ENCODE results near the gene PPP5C. TPM values are rescaled to one million over a fixed set of nuclear protein-coding genes. Genes with fewer than 3 reads are reported as not detected.

Gene PPP5C
- total RNA-seq, 1 experiment from 2014 or later: 102 TPM

DNA sequence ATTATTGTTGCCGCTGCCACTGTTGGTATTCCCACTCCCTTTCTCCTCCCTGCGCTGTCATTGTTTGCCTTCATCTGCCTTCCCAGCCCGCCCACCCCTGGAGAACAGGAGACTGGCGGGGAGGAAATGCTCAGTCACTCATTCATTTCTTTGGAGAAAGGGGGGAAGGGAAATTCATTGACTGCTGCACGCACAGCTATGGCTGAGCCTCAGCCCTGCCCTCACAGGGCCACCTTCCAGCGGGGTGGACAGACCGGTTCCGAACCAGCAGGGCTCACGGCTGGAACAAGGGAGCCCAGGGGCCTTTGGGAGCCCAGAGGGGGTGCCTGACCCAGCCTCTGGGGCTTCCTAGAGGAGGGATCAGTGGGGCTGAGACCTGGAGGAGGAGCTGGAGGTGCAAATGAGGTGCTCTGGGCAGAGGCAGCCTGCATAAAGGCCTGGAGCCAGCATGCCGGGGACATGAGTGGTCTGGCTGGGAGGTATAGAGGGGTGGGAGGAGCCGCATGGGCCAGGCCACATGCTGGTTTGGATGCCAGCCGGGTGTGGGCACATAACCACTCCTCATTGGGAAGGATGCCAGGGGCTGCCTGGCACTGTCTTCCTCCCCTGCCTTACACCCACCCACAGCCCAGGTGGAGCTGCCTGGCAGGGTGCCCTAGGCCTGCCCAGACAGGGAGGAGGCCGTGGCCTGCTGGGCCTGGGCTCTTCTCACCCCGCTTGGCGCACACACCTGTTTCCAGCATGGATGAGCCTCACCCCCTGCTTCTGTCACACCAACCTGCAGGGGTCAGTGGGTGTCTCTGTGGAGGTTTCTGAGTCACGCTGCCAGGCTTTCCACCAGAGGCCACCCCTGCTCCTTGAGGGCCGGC lies 26.8 kb downstream of the PPP5C start:
- TF ChIP-seq, protein P1, sequence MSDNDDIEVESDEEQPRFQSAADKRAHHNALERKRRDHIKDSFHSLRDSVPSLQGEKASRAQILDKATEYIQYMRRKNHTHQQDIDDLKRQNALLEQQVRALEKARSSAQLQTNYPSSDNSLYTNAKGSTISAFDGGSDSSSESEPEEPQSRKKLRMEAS (IDR thresholded peaks at IDR 0.05): peak; percentile 68; the same call in 1 of the 2 replicates
- peak; percentile 72; the same call in 1 of the 2 replicates for TF ChIP-seq EGR1 (IDR thresholded peaks at IDR 0.05; ENCODE audit: low read depth)
- no peak for TF ChIP-seq RAD21 (IDR thresholded peaks at IDR 0.05; ENCODE audit: low read depth)
- intact Hi-C loops (cut with micrococcal nuclease): no loop called here
- Histone ChIP-seq H3K9ac (ENCODE audit: low read length) (0 out of 2 replicates have a peak overlapping the region, but pooled peaks have one; percentile 14), H3K36me3 (ENCODE audit: control insufficient read depth in 1 of 2, insufficient read depth in 2 of 2, low read length in 2 of 2) (peaks cover 22 to 30% of the 10 kb centered on the region in 2 experiments; a peak in 3 of 4 replicates), H3K4me1 (ENCODE audit: control insufficient read depth in 1 of 2, insufficient read depth in 2 of 2, low read length in 2 of 2) (peaks cover 24 to 34% of the 10 kb centered on the region in 2 experiments; a peak in 3 of 4 replicates), H3K9me3 (ENCODE audit: control insufficient read depth in 1 of 2, insufficient read depth in 1 of 2, low read depth in 1 of 2, low read length in 2 of 2) (no peaks in the 10 kb centered on the region), H2AFZ (ENCODE audit: low read depth, low read length, poor library complexity, severe bottlenecking) (no peak overlapping the region), H3K4me3 (replicated peaks in 1 of 2; ENCODE audit: low read depth in 1 of 2, low read length in 2 of 2) (no peak overlapping the region), H3K9me2 (ENCODE audit: insufficient read depth) (no peaks in the 10 kb centered on the region), H3K4me2 (ENCODE audit: low read length) (peak overlapping the region; percentile 21; the same call in 1 of the 2 replicates), H4K20me1 (ENCODE audit: insufficient read depth) (0 out of 2 replicates have a peak, but pooled peaks cover 5% of the 10 kb centered on the region), H3K79me2 (ENCODE audit: insufficient read depth, low read length) (peaks cover 68% of the 10 kb centered on the region), H3K27me3 (ENCODE audit: insufficient read depth, low read length) (no peaks in the 10 kb centered on the region), H3K27ac (ENCODE audit: low read depth, low read length) (peak overlapping the region; percentile 67)
- RAD21 ChIA-PET (ENCODE audit: low non-redundant PET in 1 of 2, low total read pairs in 2 of 2, uncharacterized antibody in 2 of 2, unreplicated experiment in 2 of 2): interaction anchor here in 1 of 2 experiments (0.7 kb wide), 1 partner anchor 21 kb away, joined by 3 read pairs; no protein-coding TSS in a partner anchor
- DNase-seq (ENCODE audit: low read depth, low spot score) (no peak), ATAC-seq (peak; percentile 65)
- BruUV-seq (replicated peaks): no TSS peak
- CTCF ChIA-PET: interaction anchor here (0.9 to 1.4 kb wide), 3 partner anchors 9 to 93 kb away, joined by 3 to 7 read pairs (median 5); no protein-coding TSS in a partner anchor
- POLR2A ChIA-PET: no interaction called here

DNA sequence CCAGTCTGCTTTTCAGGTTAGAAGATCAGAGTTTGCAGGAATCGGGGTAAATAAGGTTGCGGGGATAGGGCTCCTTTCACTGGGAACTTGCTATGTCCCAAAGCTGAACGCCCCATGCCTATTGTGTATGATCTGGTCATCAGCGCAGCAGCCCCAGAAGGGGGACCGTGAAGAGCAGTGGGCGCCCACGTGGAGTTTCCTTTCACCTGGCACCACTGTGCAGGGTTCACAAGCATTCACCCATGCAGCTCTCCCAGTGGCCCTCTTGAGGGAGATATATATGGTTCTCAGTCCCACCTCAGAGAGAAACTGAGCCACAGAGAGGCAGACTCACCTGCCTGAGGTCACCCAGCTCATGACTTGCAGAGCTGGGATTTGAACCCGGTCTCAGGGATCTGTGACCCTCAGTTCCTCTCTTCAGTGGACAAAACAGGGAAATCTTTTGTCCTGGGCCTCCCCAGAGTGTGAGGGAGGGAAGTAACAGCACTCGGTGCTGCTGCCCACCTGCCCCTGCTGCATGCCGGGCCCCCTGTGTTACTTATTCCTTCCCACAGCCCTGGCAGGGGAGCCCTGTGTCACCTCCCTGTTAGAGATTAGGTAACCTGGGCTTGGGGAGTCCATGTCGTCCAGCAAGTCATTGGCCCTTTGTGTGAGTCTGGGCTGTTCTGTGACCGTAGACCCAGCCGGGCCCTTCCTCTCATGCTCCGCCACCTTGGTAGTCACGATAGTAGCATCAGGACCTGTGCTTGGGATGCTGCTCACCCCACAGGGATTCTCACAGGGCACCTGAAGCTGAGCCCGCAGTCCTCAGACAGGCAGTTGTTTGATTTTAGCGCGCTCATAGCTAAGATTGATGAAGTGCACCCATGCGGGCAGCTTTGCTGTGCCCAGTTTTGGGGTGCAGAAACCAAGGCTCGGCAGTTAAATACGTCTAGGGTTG lies 27.9 kb downstream of the PPP5C start:
- H3K4me2 ChIP-seq (ENCODE audit: low read length): no peak overlapping the region
- RAD21 ChIA-PET (ENCODE audit: low non-redundant PET in 1 of 2, low total read pairs in 2 of 2, uncharacterized antibody in 2 of 2, unreplicated experiment in 2 of 2): no interaction called here
- TF ChIP-seq TCF7L2 (IDR thresholded peaks at IDR 0.05; ENCODE audit: borderline replicate concordance, extremely low read depth, insufficient read depth, insufficient read length): no peak
- no peak for TF ChIP-seq EZH2 (IDR thresholded peaks at IDR 0.05)
- TF ChIP-seq ZFX (IDR thresholded peaks at IDR 0.05): no peak
- TF ChIP-seq, protein P2, sequence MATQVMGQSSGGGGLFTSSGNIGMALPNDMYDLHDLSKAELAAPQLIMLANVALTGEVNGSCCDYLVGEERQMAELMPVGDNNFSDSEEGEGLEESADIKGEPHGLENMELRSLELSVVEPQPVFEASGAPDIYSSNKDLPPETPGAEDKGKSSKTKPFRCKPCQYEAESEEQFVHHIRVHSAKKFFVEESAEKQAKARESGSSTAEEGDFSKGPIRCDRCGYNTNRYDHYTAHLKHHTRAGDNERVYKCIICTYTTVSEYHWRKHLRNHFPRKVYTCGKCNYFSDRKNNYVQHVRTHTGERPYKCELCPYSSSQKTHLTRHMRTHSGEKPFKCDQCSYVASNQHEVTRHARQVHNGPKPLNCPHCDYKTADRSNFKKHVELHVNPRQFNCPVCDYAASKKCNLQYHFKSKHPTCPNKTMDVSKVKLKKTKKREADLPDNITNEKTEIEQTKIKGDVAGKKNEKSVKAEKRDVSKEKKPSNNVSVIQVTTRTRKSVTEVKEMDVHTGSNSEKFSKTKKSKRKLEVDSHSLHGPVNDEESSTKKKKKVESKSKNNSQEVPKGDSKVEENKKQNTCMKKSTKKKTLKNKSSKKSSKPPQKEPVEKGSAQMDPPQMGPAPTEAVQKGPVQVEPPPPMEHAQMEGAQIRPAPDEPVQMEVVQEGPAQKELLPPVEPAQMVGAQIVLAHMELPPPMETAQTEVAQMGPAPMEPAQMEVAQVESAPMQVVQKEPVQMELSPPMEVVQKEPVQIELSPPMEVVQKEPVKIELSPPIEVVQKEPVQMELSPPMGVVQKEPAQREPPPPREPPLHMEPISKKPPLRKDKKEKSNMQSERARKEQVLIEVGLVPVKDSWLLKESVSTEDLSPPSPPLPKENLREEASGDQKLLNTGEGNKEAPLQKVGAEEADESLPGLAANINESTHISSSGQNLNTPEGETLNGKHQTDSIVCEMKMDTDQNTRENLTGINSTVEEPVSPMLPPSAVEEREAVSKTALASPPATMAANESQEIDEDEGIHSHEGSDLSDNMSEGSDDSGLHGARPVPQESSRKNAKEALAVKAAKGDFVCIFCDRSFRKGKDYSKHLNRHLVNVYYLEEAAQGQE (IDR thresholded peaks at IDR 0.05; ENCODE audit: low read depth): no peak
- TF ChIP-seq EGR1 (IDR thresholded peaks at IDR 0.05; ENCODE audit: low read depth): no peak
- TF ChIP-seq FOSL1 (IDR thresholded peaks at IDR 0.05; ENCODE audit: low read depth): no peak
- TF ChIP-seq, protein P3, sequence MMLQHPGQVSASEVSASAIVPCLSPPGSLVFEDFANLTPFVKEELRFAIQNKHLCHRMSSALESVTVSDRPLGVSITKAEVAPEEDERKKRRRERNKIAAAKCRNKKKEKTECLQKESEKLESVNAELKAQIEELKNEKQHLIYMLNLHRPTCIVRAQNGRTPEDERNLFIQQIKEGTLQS (IDR thresholded peaks at IDR 0.05): no peak
- TF ChIP-seq POLR2A (IDR thresholded peaks at IDR 0.05; ENCODE audit: borderline replicate concordance, extremely low read depth, insufficient read depth, insufficient read length): no peak
- no peak for TF ChIP-seq RAD21 (IDR thresholded peaks at IDR 0.05; ENCODE audit: low read depth)
- TF ChIP-seq POLR2AphosphoS5 (IDR thresholded peaks at IDR 0.05; ENCODE audit: low read depth, low read length): no peak
- no peak for TF ChIP-seq SP1 (IDR thresholded peaks at IDR 0.05; ENCODE audit: low read depth)

More for the DNA sequence above, 27.9 kb downstream of the PPP5C start:
- H3K27ac ChIP-seq (ENCODE audit: low read depth, low read length): peak overlapping the region; percentile 19; the same call in 1 of the 2 replicates
- H3K4me3 ChIP-seq (replicated peaks in 1 of 2; ENCODE audit: low read depth in 1 of 2, low read length in 2 of 2): no peak overlapping the region
- H3K27me3 ChIP-seq (ENCODE audit: insufficient read depth, low read length): no peaks in the 10 kb centered on the region
- no peak overlapping the region for H2AFZ ChIP-seq (ENCODE audit: low read depth, low read length, poor library complexity, severe bottlenecking)
- peaks cover 72% of the 10 kb centered on the region for H3K79me2 ChIP-seq (ENCODE audit: insufficient read depth, low read length)
- CTCF ChIA-PET: interaction anchor here (1.4 kb wide), 1 partner anchor 94 kb away, joined by 7 read pairs; no protein-coding TSS in a partner anchor
- peaks cover 24 to 35% of the 10 kb centered on the region in 2 experiments for H3K36me3 ChIP-seq (ENCODE audit: control insufficient read depth in 1 of 2, insufficient read depth in 2 of 2, low read length in 2 of 2)
- DNase-seq (ENCODE audit: low read depth, low spot score) (no peak), ATAC-seq (no peak)
- intact Hi-C loops (cut with micrococcal nuclease): no loop called here
- H4K20me1 ChIP-seq (ENCODE audit: insufficient read depth): 0 out of 2 replicates have a peak, but pooled peaks cover 5% of the 10 kb centered on the region
- POLR2A ChIA-PET: no interaction called here
- no peaks in the 10 kb centered on the region for H3K9me3 ChIP-seq (ENCODE audit: control insufficient read depth in 1 of 2, insufficient read depth in 1 of 2, low read depth in 1 of 2, low read length in 2 of 2)
- H3K4me1 ChIP-seq (ENCODE audit: control insufficient read depth in 1 of 2, insufficient read depth in 2 of 2, low read length in 2 of 2): peaks cover 24 to 34% of the 10 kb centered on the region in 2 experiments; a peak in 3 of 4 replicates
- no TSS peak for BruUV-seq (replicated peaks)
- H3K9me2 ChIP-seq (ENCODE audit: insufficient read depth): no peaks in the 10 kb centered on the region
- no peak overlapping the region for H3K9ac ChIP-seq (ENCODE audit: low read length)

All from HCT116 (cell line).